NOMO-1 (cell line): Measurements from ENCODE around the gene CAPN2.

ENCODE experiments used
- DNase-seq, 2 experiments: peaks; one replicate each; lab custom pipeline; 2025; ENCODE audit not compliant: unreplicated experiment in 2 of 2; lab: John Stamatoyannopoulos, UW

The CAPN2 gene

DNA sequence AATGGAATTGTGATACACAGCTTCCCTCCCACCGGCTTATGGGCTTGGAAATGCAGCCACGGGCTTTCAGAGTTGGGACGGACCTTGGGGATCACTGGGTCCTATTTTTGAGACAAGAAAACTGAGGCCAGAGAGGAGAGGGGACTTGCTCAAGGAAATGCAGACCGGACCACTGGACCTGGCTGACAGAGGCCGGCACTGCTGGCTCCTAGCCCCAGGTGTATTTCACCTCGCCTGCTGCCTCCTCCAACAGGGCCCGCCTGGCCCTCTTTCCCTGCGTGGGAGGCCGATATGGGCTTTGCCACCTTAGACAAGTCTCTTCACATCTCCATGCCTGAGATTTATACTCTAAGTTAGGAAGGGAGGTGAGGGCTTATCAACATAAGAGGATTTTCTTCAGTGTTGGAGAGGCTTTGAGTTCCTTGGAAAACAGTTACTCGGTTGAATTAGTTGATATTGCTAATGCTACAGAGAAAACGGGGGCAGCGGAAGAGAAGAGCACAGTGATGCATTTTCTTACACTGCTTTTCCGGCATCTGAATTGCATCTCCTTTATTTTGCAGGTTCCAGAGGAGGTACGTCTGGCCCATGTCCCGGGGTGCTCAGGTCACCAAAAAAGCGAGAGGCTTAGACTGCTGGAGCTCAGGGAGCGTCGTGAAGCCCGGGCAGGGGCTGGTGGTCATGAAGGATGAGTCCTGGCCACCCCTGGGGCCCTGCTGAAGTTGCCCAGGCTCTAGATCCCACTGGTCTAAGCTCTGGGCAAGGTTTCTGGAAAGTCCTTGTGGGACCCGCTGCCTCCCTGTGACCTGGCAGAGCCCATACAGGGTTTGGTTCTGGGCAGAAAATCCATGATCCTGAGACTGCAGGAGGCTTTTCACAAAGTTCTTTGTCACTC, 44.7 kb downstream of the CAPN2 start:
- DNase-seq = no peak

DNA sequence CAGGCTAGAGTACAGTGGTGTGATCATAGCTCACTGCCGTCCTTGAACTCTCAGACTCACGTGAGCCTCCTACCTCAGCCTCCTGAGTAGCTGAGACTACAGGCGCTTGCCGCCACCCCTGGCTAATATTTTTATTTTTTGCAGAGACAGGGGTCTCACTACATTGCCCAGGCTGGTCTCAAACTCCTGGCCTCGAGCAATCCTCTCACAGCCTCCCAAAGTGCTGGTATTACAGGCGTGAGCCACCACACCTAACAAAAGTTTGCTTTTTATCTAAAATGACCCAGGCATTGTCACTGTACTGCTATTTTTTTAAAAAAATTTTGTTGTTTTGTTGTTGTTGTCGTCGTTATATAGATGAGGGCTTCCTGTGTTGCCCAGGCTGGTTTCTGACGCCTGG, 46.4 kb downstream of the CAPN2 start:
- no peak for DNase-seq

DNA sequence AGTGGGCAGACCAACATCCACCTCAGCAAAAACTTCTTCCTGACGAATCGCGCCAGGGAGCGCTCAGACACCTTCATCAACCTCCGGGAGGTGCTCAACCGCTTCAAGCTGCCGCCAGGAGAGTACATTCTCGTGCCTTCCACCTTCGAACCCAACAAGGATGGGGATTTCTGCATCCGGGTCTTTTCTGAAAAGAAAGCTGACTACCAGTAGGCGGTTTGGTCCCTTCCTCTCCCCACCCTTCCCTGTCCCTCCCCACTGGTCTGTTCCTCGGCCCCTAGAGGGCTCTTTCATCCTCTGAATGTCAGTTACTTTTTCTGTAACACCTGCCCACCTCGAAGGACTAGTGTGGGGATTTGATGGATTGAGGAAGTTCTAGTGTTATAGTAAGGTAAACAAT, 46.9 kb downstream of the CAPN2 start:
- no peak for DNase-seq

DNA sequence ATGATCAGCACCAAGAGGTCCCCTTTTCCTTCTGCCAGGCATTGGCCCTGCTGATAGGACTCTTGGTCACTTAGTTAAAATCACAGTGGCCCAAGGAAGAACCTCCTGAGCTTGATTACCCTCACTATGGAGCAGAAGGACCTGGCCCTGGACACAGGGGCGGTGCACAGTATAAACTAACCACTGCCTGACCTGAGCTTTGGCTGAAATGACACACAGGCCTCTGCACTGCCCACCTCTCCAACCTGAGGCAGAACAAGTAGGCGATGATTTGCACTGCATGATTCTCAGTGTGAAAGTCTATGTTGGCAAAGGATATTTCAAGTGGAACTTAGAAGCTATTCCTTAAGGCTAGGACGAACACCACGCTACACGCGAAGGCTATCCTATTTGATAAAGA, 48.5 kb downstream of the CAPN2 start:
- DNase-seq = no peak

DNA sequence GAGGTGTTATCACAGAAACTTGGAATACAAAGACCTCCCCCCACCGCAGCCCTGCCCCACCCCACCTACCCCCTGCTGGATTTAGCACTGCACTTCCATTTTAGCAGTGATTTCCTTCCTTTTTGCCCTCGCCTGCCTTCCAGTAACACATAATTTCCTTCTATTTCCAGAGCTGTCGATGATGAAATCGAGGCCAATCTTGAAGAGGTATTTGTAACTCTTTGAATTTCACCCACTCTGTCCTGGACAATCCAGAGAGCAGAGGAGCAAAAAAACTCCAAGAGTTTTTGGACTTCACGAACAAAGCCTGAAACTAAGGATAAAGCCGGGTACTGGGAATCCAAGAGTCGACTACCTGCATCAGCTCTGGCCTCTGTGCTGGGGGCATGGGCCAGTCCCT, 49.1 kb downstream of the CAPN2 start:
- DNase-seq = no peak

DNA sequence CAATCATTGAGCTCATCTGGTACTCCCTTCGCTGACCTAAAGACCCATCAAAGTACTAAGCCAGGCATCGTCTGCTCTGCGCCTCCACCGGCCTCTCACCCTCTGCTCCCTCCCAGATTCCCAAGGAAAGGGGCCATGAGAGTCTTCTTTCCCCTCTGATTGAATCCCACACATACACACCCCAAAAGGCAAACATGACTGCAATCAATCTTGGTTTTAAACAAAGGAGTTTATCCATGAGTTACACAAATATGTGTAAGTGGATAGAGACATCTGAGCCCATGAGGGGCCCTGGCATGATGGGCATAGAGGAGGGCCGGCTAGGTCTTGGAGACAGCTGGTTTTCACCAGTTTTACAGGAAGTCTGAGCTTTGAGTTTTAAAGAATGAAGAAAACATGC, 50.9 kb downstream of the CAPN2 start:
- DNase-seq = no peak

DNA sequence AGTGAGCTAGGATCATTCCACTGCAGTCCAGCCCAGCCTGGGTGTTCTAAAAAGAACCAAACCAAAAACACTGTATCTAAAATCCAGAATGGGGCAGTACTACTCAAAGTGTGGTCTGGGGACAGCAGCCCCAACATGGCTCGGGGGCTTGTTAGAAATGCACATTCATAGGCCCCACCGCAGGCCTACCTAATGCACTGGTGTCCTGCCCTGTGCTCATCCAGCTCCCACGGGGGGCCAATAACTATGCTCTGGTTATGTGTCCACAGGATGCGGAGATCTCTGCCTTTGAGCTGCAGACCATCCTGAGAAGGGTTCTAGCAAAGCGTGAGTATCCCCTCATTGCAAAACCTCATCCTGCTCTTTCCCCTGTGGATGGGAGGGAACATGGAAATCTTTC, 51.5 kb downstream of the CAPN2 start:
- no peak for DNase-seq

DNA sequence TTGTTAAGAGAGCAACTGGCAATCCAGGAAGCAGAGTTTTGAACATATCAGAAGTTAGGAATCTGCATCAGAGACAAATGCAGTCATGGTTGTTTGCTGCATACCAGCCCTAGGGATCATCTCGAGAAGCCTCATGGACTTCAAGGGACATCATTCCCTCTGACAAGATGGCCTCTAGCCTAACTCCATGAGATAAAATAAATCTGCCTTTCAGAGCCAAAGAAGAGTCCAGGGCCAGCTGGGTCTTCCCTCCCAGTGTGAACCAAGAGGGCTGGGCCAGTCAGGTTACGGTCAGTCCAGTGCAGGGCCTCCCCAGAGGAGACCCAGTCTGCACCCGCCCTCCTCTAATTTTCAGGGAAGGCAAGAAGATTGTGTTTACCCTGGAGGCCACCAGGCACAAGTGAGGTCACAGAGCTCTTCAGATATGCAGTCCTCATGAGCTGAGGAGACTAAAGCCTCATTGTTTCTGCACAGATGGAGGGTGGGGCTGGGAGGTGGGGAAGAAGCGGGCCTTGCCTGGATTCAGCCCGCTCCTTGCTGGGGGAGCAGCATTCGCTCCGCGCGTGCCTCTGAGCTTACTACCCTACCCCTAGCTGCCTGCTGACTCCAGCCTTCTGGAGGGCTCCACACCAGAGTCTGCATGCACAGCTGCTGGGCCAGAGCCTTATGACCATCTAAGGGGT, 52.8 kb downstream of the CAPN2 start:
- no peak for DNase-seq

DNA sequence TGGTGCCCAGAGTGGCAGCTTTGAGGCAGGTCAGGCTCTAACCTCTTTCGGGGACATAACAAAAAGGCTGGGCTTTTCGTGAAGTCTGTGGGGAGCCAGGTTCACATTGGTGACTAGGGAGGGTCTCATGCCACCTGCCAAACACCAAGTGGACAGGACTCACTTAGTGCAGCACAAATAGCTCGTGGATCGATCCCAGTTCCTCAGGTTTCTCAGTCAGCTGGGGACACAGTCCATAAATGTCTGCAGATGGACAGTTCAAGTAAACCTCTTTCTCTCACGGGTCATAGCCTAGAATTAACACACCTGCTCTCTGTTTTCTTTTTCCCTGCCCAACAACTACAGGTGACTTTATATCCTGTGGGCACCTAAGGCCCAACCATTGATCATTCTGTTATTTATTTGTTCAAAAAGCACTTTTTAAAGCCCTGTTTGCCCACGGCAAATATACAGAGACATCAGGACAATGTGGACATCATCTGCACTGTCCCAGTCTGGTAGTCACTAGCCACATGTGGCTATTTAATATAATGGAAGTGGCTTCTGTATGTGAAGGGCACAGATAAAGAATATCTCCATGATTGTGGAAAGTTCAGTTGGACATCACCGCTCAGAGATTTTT, 53.5 kb downstream of the CAPN2 start:
- no peak for DNase-seq

DNA sequence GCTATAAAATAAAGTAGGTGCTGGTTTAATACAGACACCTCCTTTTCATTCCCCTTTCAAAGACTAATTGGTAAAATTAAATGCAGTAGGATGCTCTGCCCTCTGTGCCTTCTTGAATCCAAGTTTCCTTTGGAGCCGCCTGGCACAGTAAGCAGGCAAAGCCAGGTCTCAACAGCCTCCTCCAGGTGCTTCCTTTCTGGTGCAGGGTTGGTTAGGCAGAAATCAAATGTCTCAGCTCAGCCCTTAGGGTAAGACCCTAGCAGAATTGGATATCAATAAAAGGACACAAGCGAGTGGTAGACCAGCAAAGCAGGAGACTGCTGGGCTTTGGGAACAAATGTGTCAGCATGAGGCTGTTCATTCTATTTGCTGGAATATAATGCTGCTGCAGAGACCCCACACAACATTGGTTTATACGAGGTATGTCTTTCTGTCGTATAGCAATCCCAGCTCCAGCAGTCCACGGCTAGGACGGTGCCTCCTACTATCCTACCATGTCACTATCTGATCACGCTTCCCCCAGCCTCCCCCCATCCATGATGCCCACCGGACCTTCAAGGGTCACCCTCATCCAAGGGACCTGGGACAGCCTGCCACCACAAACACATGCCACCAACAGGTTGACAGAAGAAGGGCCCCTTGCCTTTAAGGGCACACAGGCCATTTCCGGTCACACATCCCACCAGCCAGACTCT, 58.4 kb downstream of the CAPN2 start:
- DNase-seq = no peak

DNA sequence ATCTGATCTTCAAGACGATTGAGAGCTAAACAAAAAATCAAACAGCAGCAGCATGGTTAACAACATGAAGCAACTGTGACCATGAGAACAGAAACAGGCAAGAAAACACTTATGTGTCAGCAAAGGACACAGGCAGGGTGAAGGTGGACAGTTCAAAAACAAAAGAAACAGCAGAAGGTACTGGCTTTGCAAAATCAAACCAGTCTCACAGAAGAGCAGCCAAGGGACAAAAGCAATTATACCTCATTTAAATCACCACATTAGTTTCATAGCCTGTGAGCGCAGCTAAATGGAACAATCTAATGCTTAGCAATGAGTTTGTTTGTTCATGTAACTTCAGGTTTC, 59.1 kb downstream of the CAPN2 start:
- no peak for DNase-seq

DNA sequence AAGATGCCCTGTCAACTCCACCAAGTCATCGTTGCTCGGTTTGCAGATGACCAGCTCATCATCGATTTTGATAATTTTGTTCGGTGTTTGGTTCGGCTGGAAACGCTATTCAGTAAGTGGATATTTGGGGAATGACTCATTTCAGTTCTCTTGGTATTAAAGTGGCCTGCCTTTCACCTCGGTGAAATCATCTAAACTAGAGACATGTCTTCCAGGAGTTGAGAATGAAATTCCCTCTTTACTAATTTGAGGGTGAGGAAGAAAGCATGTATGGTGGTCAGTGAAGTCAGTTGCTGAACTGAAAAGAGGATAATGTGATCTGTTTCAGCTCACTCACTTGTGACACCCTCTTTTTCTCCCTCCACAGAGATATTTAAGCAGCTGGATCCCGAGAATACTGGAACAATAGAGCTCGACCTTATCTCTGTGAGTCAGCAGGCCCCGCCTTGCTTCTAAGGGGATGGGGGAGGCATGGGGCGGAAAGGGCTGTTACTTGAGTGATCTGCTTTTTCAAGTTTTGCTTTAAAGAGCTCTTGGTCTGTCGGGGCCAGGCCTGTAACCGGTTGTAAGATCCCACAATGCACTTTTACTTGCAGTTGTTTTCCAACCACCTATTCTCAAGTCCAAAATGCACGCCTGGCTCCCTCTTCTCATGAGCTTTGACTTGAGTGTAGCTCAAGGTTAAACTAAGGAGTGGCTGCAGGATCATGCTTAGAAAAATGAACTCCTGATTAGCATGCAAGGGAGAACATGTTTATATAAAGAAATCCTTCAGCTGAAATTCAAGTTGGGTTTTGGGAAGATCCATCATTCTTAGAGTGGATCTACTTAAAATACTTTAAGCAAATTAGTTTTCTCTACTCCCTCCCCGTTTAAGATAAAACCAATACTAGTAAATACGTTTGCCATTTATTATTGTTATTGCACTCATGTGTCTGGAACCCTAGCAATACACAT, 59.8 kb downstream of the CAPN2 start:
- DNase-seq = no peak

DNA sequence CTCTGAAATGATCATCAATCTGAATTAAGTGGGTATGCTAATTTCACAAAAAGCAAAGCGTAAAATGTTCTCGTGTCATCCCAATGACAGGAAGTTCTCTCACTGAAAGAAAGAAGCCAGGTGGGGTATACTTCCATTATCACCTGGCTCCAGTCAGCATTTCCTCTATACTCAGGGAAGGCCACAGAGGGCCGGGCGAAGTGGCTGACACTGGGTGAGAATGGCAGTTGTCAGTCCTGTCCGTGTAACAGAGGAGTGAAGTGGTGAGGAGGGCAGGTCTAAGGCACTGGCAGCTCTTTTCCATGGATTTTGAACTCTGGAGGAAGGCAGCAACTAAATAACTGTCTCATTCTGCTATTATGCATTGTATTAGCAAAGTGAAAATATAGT, 60.4 kb downstream of the CAPN2 start:
- no peak for DNase-seq

DNA sequence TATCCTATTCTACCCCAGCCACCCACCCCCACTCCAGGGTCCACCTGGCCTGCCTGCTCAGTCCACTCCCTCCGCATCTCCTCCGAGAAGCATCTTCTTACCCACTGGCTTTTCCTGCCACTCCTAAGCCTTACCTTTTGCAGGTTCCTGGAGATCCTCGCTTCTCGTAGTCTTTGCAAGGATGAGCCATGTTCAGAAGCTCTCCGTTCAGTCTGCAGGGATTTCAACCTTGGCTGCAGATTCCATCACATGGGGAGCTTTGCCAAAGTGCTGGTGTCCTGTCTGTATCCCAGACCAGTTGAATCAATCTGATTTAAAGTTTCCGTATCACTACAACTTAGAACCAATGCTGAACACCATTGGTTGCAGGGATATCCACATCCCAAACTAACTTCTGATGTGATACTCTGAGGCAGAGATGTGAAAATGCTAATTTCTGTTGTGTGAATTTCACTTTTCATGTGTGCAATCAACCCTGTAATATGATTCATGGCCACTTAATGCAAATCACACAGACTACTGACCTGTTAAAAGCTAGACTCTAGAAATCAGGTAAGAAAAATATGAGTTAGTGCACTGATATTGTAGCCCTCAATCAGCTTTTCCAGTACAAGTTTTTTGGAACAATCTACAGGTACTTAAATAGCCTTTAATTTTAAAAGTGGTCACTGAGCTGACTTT, 61.9 kb downstream of the CAPN2 start:
- DNase-seq = no peak

DNA sequence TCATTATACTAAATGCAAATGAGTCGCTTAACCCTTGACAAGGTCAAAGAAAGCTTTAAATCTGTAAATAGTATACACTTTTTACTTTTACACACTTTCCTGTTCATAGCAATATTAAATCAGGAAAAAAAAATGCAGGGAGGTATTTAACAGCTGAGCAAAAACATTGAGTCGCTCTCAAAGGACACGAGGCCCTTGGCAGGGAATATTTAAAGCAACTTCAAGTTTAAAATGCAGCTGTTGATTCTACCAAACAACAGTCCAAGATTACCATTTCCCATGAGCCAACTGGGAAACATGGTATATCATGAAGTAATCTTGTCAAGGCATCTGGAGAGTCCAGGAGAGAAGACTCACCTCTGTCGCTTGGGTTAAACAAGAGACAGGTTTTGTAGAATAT, 62.7 kb downstream of the CAPN2 start:
- no peak for DNase-seq

DNA sequence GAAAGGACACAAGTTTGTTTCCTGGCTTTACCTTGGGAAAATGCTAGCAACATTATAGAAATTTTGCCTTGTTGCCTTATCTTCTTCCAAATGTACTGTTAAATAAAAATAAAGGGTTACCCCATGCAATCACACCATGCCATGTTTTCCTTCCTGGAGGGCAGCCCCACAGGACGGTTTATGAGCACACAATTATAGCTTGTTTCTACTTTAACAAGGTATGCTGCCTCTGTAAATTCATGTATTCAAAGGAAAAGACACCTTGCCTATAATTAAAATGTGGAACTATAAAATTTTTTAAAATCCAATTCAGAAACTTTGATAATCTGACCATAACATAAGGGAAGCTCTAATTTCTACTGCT, 63.4 kb downstream of the CAPN2 start:
- no peak for DNase-seq

DNA sequence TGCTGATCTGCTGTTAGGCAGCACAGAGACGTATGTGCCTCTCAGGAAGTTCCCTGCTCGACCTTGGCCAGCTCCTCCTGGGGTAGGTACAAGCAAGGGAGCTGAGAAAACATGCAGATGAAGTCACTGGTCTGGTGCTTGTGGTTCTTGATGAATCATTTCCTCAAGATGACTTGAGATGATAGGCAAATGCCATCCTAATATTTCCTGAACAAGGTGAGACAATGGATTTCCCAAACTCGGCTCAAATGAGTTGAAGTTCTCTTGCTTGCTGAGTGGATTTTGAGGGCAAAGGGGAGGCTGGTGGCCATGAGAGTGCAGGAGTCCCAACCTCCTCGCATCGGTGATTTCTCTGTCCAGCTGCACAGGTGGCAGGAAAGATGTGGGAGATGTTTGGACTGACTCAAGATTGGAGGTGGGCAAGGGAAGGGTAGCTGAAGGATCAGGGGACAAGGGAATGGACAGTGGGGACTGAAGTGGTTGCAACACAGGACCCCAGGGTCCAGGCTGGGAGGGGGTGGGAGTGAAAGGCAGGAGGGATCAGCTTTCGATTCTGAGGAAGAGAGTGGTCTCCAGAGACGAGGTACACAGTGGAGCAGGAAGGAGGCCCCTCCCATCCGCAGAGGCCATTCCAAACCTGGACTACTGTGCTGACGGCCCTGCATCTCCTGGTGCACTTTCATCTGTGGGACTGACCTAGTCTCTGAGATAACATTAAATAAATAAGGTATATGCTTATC, 63.9 kb downstream of the CAPN2 start:
- DNase-seq = no peak

DNA sequence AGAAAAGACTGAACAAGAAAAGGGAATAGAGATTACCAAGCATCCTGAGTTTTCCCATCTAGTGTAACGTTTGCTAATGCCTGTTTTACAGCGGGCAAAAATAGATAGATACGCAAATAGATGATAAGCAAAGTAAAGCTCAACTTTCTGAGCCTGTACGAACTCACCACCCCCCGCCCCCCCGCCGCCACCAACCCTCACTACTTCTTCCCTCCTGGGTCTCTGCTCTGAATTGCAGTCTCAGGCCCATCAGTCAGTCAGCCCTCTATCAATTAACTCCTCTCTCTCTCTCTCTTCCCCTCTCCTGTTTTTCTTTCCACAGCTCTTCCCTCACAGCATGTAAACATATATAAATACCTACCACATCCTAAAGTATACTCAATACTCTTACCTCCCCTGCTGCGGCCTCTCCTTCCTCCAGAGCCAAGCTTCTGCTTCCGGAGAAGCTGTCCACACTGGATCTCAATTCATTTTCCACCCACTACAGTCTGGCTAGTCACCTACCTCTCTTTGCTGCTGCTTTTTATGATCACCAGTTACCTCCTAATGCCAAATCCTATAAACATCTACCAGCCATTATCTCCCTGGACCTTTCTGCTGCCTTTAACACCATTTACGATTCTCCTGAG, 64.6 kb downstream of the CAPN2 start:
- no peak for DNase-seq

DNA sequence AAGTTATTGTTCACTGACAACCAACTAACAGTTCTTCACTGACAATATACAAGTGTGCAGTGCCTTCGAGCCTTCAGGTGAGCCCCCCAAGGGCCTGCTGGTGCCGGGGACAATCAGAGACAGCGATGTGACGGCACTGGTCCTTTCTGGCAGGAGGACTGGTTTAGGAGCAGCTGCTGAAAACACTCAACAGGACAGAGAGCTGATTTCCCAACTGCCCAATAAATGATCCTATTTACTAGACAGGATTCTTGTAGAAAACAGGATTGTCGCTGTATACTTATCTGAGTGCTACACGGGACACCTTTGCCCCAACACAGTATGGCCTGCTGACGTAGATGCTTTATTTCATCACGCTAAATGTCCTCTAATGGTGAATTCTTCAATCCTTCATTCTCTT, 68.0 kb downstream of the CAPN2 start:
- DNase-seq = no peak
